Activated T-helper 1 cell treated with Interleukin-2 at 50 U/mL for 16 hours (primary cell): ENCODE results near the gene PTPRE.

Experiments
- DNase-seq: peaks from one replicate; pipeline ENCODE4 v3.0.0-alpha.2; 2020; ENCODE audit warnings: low read depth

Gene PTPRE

GRCh38 chr10:128124813-128125403 lies 218.0 kb downstream of the PTPRE start:
- DNase-seq, result no peak

DNA sequence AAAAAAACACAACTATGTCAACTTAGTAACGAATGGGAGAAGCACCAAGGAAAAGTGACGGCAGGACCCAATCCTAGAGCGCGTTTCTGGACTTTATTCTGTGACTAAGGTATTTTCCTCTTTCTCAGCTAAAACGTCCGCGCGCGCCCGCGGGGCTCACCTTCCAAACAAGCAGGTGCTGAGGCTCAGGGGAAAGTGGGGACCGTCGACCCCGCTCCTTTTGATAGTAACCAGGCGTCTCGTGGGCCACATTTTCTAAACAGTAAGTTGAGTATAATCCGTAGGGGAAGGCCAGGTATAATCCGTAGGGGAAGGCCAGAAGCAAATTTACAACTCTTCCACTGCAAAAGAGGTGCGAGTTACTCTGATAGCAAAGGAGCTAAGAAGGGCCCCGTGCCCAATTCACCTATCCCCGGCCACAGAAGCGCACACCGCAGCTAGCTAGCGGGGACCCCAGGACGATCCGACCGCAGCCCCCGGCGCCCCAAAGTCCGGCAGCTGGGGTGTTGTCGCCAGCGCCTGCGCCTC lies 218.6 kb downstream of the PTPRE start:
- no peak for DNase-seq

DNA sequence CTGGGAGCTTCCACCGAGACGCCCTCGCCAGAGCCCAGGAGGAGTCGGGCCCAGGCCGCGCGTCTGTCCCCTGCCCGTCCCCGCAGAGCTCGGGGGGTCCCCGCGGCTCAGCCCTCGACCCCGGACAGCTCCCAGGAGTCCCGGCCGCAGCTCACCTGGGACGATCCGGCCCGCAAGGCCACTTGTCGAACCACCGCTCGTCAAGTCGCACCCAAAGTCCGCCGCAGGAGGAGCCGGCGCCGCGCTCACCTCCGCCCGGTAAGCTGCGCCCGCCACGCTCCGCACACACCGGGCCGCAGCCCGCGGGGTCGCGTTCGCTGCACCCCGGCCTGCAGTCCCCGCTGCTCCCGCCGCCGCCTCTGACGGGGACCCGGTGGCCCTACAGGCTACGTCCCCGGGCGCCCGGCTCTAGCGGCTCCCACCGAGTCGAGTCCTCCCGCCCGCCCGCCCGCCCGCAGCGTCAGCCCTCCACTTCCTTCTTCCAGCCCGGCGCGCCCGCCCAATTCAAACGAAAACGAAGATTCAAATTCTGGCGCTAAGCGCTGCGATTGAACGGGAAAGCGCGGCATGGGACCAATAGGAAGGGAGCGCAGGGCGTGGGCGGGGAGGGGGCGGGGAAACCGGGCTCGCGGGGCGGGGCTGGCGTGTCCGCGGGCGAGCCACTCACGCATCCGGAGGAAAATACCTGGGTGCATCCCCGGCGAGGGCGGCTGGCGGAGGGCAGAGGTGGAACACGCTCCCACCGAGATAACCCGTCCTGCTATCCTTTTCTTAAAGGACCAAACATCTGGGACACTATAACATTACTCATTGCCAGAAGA lies 219.3 kb downstream of the PTPRE start, which contains the start of gene MKI67:
Gene MKI67, minus strand, starts transcription at position 480 of the 821 bp plus-strand sequence. CDS start 756 bp downstream, outside the sequence.
- peak; percentile 80 for DNase-seq

DNA sequence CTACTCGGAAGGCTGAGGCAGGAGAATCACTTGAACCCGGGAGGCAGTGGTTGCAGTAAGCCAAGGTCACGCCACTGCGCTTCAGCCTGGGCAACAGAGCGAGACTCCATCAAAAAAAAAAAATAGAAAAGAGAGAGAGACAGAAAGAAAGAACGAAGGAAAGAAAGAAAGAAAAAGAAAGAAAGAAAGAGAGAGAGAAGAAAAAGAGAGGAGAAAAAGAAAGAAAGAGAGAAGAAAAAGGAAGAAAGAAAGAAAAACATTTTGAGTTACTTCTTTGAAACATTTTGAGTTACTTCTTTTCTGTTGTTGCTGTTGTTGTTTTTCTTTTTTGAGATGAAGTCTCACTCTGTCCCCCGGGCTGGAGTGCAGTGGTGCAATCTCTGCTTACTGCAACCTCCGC lies 221.7 kb downstream of the PTPRE start:
- no peak for DNase-seq

GRCh38 chr10:128130051-128130450 lies 223.1 kb downstream of the PTPRE start:
- DNase-seq, result no peak
